ENCODE results near the gene ODC1.
A peak's percentile ranks its signal among the peaks of the same experiment; 100 is the strongest.

ODC1 gene

DNA sequence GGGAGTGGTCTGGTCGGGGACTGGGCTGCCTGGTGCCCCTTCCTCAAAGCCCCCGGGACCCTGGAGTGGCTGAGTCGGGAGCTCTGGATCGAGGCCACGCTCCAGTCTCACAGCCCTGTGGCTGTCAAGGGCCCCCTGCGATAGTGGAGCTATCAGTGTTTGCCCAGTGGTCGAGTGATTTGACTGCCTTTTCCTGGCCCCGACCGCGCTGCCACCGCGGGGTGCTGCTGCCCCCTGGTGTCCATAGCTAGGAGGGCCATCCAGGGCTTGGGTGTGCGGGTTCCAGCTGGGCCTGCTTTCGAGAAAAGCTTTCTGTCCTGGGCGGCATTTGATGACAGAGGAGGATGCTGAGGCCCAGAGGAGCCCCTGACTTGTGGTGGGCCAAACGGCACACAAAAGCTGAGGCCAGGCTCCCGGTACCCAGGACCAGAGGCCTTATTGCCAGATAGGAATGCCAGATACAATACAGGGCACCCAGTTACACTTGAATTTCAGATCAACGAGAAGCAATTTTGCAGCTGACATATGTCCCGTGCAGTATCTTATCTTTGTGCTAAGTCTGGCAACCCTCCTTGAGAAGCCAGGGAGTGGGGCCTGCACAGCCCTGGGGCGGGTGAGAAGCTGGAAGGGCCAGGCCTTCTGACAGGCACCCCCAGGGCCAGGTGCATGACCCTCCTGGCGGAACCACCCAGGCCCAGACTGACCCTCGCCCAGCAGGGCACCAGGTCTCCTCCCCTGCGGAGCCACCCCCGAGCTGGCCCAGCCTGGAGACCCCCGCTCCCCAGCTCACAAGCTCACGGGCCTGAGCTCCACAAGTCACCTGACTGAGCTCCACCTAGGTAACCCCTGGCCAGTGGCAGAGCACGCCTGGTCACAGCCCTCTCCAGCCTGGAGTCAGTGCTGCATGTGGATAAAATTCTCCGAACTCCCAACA is 13.0 kb downstream of the ODC1 start:
- DNase-seq = peak in 45 of 56 donors; percentile 3 to 82 (median 48)

DNA sequence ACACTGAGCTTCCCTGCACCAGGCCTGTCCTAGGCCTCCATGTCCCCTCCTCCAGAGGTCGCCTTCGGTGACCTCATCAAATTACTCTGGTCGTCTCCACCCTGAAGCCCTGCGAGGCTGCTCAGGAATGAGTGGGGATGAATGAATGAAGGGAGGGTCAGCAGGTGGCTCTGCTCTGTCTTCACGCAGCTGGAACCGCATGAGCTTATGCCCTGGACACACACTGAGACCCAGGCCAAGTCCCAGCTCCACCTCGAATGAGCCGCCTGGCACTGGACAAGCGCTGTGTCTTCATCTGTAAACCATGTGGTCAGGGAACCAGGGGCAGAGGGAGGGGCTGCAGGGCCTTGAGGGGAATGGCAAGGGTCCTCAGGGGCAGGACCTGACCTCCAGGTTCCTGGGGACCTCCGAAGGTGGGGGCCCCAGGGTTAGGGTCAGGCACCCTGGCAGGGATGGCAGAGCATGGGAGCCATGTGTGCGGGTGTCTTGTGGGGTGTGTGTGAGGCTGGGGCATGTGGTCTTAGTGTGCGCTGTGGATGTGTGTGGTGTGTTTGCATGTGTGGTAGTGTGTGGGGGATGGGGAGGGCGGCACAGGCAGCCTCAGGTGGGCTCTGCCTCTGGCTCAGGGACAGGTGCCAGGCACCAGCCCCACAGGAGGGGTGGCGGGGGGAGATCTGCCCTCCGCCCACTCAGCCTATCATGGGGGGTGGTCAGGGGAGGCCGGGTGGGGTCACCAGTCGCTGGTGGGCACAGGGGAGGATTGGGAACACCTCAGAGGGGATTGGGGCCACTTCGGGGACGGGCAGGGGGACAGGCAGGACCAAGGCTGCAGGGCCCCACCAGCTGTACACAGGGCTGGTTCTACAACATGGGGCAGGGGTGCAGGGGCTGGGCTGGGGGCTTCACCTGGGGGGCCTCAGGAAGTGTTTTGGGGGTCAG is 13.9 kb downstream of the ODC1 start:
- no peak for DNase-seq

- DNase-seq = no peak
These were observed 14.7 kb downstream of the ODC1 start for GRCh38 chr2:10433264-10433946.

- DNase-seq = no peak
These were observed 15.6 kb downstream of the ODC1 start for GRCh38 chr2:10432311-10433181.

GRCh38 chr2:10431797-10432196 is 16.3 kb downstream of the ODC1 start:
- DNase-seq = no peak

DNA sequence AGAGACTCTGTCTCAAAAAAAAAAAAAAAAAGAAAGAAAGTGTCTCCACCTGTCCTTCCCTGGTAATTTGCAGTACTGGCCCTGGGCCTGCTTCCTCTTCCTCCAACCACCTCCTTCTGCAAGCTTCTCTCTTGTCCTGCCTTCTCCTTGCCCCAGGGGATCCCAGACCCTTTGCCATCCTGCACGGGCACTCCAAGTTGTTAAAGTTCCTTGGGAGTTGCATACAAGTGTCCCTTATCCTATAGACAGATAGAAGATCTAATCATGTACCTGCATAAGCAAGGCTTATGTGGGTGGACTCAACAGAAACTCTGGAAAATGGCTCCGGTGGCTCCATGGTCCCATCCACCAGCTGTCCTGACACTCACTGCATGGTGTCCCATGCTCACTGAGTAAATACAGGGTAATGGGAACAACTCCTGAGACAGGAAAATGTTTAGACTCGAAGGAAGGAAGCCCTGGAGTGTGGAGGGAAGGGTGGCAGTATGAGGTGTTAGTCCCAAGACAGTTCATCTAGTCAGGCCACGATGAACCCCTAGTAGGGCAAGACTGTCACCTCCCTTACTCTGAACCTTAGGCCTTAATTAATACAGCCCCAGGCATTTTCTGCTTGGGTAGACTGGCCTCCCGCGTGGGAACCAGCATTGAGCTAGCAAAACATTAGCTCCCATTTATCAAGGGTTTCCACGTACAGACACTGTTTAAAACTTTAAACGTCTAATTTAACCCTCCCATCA is 17.1 kb downstream of the ODC1 start:
- no peak for DNase-seq

GRCh38 chr2:10428924-10429323 is 19.2 kb downstream of the ODC1 start:
- DNase-seq = no peak

DNA sequence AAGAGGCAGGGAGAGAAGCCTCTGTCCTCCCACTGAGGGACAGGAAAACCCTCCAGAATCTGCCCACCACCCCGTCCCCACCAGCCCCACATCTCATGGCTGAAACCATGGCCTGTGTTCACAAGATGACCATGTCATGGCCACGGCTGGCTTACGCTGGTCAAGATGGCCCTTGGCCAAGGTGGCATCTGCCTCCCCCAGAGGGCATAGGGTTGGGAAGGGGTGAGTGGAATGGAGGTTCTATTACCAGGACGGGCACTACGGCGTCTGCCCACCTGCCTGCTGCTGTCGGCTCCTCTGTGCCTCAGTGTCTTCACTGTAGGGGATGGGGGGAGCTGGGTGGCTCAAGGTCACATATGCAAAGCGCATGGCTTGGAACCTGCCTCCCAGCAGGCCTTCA is 19.8 kb downstream of the ODC1 start:
- DNase-seq = no peak

DNA sequence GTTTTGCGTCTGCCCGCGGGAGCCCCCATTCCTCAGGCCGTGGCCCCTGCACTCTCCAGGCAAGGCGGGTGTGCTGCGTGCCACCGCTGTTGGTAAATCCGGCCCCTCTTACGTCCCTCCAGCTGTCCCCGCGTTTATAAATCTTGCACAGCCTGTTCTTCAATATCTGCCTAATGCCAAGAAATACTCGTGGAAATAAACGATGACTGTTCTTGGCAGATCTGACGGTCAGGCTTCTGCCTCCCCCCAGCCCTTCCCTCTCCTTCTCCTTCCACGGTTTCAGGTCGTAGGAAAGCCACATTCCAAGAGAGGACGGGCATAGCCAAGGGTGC is 20.5 kb downstream of the ODC1 start:
- no peak for DNase-seq

GRCh38 chr2:10426726-10427617 is 21.2 kb downstream of the ODC1 start:
- DNase-seq = no peak

GRCh38 chr2:10425699-10426098 is 22.4 kb downstream of the ODC1 start:
- no peak for DNase-seq

- DNase-seq = no peak
These were observed 23.1 kb downstream of the ODC1 start for GRCh38 chr2:10424916-10425505.

DNA sequence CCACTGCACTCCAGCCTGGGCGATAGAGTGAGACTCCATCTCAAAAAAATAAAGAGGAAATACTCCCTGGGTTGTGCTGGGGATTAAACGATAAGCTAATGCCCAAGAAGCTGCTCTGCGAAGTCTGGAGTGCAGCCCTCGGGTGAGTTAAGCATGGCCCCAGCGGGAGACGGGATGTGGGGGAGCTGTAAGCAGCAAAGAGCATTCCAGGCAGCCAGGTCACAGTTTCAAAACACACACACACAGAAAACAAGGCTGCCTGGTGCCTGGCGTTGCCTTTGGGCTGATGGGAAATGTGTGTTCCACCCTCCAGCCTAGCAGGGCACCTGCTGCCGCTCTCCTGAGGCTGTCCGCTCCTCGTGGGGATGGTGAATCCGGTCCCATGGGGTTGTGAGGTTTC is 24.1 kb downstream of the ODC1 start:
- no peak for DNase-seq

- DNase-seq = no peak
These were observed 24.7 kb downstream of the ODC1 start for GRCh38 chr2:10423400-10423774.

DNA sequence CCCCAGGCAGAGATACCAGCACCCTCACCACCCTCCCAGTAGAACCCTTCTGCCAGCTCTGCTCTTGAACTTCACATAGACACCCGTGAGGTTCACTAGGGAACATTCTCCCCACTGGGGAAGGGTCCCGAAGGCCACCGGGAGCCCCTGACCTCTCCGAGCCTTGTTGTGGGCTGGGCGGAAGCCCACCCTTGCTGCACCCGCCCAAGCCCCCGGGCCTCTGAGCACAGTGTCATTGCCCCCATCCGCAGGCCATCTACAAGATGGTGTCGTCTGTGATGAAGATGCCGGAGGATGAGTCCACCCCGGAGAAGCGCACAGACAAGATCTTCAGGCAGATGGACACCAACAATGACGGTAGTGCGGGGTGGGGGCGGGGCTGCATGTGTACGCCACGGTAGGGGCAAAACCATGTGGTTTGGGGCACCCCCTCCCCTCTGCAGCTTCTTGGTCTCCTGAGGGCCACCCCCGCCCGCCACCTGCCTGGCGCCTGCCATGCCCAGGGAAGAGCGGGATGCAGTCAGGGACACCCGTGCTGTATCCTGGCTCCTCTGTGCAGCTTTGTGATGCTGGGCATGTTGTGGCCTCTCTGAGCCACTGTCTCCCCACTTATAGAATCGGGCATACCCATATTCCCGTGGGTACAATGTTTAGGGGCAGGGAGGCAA is 25.3 kb downstream of the ODC1 start:
- no peak for DNase-seq

DNA sequence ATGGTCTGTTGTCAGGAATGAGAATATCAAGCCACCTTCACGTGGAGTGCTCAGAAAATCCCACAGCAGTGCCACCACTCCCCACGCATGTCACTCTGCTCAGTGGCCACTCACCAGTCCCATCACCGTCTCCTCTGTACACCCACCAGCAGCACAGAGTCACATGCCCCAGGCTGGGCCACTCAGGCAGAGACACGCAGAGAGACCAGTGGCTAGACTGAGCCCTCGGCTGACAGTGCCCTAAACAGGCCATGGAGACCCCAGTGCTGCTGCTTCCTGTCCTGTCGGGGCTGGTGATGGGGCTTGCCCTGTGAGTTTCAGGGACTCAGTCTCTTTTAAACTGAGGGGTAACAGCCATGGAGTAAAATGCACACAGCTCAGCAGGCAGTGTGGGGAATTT is 25.9 kb downstream of the ODC1 start:
- DNase-seq = no peak

- DNase-seq = no peak
These were observed 28.4 kb downstream of the ODC1 start for GRCh38 chr2:10419553-10420257.

All from nucleus accumbens (tissue), 56 donors.